Retinal pigment epithelial cell (primary cell): ENCODE data around the gene DMPK.

ENCODE experiments used
- DNase-seq: peaks from one replicate; pipeline ENCODE4 v3.0.0-alpha.2; 2010; ENCODE audit warnings: low read depth
- H3K4me3 ChIP-seq: 2 replicates; pipeline ENCODE4 v1.5.1; 2011; ENCODE audit warnings: mild to moderate bottlenecking, low read length, control low read depth, moderate library complexity
- CTCF ChIP-seq: conservative IDR thresholded peaks from 2 replicates; pipeline ENCODE4 v1.5.1; 2011; ENCODE audit warnings: low read depth, low read length, control low read depth, inconsistent platforms

The DMPK gene

GRCh38 chr19:45763691-45764294 is 18.5 kb downstream of the DMPK start:
- TF ChIP-seq CTCF, result no peak
- H3K4me3 ChIP-seq, result no peak overlapping the region
- no peak for DNase-seq

GRCh38 chr19:45762870-45763631 is 19.2 kb downstream of the DMPK start:
- no peak for DNase-seq
- TF ChIP-seq CTCF, result no peak

GRCh38 chr19:45761714-45762113 is 20.6 kb downstream of the DMPK start:
- H3K4me3 ChIP-seq, result no peak overlapping the region
- DNase-seq, result no peak
- TF ChIP-seq CTCF, result no peak

More at GRCh38 chr19:45762870-45763631, 19.2 kb downstream of the DMPK start:
- H3K4me3 ChIP-seq, result no peak overlapping the region

- no peak for DNase-seq
- H3K4me3 ChIP-seq, result no peak overlapping the region
- TF ChIP-seq CTCF, result no peak
Measured at GRCh38 chr19:45758921-45759320, 23.4 kb downstream of the DMPK start.

- no peak for TF ChIP-seq CTCF
- DNase-seq, result no peak
- no peak overlapping the region for H3K4me3 ChIP-seq
Measured at GRCh38 chr19:45757695-45758094, 24.6 kb downstream of the DMPK start.

- no peak for DNase-seq
- no peak for TF ChIP-seq CTCF
- H3K4me3 ChIP-seq, result no peak overlapping the region
Measured at GRCh38 chr19:45754323-45754722, 28.0 kb downstream of the DMPK start.

- peak; percentile 30 for TF ChIP-seq CTCF
- no peak overlapping the region for H3K4me3 ChIP-seq
- DNase-seq, result no peak
Measured at GRCh38 chr19:45753548-45753947, 28.7 kb downstream of the DMPK start.
